Measurements from ENCODE around the gene RABGEF1.
"Not testable (repeated sequence)": the region's sequence is repeated elsewhere in the genome, so short reads cannot be mapped to it uniquely, and the experiment has no call there.

RABGEF1 gene

GRCh38 chr7:66817208-66817795 is 76.8 kb downstream of the RABGEF1 start:
- not testable (repeated sequence) for DNase-seq

DNA sequence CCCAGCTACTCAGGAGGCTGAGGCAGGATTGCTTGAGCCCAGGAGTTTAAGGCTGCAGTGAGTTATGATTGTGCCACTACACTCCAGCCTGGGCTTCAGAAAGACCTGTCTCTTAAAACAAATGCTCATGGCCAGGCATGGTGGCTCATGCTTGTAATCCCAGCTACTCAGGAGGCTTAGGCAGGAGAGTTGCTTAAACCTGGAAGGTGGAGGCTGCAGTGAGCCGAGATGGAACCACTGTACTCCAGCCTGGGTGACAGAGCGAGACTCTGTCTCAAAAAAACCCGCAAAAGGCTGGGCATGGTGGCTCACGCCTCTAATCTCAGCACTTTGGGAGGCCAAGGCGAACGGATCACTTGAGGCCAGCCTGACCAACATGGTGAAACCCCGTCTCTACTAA is 77.4 kb downstream of the RABGEF1 start:
- DNase-seq = not testable (repeated sequence)

- DNase-seq = no peak
These were observed 83.5 kb downstream of the RABGEF1 start for GRCh38 chr7:66824041-66824440.

DNA sequence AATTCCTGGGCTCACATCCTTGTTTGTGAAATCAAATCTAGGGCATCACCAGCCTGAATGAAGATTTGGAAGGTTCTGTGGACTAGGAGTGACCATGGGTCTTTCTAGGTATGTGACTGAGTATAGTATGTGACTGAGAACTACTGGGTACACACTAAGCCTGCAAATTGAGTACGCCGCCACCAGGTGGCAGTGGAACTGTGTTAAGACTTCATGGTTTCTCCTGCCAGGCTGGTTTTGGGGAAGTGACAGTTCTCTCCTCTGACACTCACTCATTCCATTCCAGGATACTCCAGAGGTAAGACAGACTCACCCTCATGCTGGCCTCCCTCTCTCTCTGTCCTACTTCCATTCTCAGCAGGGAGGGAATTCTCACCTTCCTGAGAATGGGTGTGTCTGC is 85.0 kb downstream of the RABGEF1 start:
- DNase-seq = not testable (repeated sequence)

DNA sequence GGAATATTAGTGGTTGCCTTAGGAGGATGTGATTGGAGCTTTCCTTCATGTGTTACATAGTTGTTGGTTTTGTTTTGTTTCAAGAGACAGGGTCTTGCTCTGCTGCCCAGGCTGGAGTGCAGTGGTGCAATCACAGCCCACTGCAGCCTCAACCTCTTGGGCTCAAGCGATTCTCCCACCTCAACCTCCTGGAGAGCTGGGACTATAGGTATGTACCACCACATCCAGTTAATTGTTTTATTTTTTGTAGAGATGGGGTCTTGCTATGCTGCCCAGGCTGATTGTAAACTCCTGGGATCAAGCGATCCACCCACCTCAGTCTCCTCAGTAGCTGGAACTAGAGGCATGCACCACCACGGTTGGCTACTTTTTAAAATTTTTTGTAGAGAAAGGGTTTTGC is 86.1 kb downstream of the RABGEF1 start:
- DNase-seq = no peak

DNA sequence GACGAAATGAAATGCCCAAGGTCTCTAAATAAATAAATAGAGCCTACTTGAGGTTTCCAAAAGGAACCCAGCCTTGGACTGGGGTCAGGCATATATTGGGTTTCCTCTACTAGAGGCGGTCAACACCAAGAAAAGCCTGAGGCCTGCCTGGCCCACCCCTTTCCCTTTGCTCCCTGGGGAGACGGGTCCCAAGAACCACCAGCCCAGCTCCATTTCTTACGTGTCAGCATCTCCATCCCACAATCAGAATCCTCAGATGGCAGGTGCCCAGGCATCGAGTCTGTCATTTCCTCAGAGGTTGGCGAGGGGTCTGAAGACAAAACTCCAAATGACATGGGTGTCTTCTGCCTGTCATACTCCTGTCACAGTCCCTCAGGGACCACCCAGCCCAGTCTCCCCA is 90.4 kb downstream of the RABGEF1 start:
- DNase-seq = not testable (repeated sequence)

DNA sequence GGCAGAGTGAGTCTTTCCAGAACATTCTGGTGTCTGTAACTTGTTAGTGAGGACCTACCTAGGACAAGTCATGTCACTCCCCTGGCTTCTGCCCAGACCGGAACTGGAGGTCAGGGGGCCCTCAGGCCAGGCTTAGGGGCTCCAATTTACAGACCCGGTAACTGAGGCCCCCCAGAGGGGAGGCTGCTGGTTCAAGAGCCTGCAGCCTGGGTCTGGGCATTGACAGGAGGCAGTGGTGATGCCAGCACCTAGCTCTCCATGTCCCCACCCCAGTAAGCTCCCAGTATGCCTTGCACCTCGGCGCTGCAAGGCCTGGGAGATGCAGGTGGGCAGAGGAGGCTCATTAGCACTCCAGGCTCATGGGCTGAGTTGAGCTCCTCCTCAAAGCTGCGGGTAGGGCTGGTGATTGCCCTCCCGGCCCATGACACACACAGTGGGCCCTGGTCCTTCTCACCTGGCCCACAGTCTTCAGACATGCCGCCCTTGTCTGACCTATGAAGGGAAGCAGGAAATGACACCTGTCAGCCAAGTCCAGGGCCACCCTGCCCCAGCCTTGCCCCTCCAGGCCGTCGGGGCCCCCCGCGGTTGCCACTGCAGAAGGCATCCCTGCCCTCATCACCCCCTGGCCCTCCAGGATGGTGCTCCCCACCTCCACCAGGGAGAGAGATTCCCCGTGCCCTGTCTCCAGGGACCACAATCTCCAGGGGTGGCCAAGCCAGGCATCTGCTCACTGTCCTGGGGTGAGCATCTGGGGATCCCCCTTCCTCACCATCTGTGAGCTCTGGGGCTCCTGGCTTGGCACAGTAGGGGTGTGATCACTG is 92.2 kb downstream of the RABGEF1 start:
- DNase-seq = no peak

DNA sequence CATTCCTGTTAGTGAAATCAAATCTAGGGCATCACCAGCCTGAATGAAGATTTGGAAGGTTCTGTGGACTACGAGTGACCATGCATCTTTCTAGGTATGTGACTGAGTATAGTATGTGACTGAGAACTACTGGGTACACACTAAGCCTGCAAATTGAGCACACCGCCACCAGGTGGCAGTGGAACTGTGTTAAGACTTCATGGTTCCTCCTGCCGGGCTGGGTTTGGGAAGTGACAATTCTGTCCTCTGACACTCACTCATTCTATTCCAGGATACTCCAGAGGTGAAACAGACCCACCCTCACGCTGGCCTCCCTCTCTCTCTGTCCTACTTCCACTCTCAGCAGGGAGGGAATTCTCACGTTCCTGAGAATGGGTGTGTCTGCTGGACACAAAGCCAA is 96.5 kb downstream of the RABGEF1 start:
- no peak for DNase-seq

DNA sequence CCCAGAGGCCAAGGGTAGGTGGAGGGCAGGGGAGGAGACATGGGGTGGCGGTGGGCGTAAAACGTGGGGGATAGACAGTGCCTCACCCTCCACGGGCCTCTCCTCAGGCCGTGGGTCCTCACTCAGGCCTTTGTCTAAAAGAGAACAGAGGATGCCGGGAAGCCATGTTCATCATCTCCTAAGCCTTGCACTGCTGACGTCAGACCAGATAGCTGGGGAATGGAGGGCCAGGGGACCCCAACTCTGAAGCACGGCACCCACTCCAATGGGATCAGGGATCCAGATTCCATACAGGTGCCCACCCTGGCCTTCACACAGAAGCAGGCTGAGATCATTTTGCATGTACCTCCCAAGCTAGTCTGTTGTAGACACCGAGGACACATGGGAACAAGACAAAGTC is 97.1 kb downstream of the RABGEF1 start:
- no peak for DNase-seq

DNA sequence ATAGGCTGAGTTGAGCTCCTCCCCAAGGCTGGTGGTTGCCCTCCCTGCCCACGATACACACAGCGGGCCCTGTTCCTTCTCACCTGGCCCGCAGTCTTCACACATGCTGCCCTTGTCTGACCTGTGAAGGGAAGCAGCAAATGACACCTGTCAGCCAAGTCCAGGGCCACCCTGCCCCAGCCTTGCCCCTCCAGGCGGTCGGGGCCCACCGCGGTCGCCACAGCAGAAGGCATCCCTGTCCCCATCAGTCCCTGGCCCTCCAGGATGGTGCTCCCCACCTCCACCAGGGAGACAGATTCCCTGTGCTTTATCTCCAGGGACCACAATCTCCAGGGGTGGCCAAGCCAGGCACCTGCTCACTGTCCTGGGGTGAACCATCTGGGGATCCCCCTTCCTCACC is 99.3 kb downstream of the RABGEF1 start:
- DNase-seq = no peak

DNA sequence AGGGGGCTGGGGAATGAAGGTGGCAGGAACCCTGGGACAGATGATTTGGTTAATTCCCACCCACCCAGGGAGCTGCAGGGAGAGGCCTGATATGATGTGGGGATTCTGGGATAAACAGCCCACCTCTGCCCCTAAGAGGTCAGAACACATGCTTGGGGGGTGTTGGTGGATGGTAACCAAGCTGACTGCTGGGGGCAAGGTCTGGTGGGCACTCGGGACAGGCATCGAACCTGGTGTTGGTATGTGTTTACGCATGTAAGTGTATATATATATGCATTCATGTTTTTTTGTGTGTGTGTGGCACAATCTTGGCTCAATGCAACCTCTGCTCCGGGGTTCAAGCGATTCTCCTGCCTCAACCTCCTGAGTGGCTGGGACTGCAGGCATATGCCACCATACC is 99.8 kb downstream of the RABGEF1 start:
- DNase-seq = no peak

- DNase-seq = no peak
These were observed 101.4 kb downstream of the RABGEF1 start for GRCh38 chr7:66841898-66842297.

GRCh38 chr7:66843492-66843891 is 103.0 kb downstream of the RABGEF1 start:
- DNase-seq = not testable (repeated sequence)

DNA sequence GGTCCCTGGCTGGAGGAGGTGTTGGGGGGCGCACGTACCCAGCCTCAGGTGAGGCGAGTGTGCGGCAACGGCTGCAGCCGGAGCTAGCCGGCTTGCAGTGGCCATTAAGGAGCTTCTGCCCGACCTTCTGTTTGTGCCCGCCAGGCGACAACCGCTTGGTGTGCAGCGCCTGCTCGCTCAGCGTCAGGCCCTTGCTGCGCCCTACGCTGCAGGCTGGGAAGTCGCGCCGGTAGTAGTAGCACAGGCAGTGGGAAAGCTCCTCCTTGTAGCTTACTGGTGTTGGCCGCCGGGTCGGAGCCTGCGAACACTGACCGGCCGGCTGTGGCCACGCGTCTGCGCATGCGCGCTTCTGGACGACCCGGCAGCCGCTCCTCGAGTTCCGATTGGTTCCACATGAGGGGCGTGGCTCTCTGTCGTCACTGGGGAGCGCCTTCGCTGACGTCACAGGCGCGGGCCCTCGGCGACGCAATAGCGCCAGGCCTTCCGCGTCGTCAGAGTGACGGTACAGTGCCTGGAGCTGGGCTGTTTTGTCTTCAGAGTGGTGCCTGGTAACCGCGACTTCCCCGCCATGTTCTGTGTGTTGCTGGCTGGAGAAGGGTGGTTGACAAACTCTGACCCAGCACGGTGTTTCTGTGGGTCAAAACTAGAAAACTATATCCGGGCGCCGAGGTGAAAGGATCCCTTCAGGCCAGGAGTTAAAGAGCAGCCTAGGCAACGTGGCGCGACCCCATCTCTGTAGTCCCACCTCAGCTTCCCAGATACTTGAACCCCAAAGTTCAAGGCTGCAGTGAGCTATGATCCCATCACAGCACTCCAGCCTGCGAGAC is 104.2 kb downstream of the RABGEF1 start:
- DNase-seq = peak; percentile 93

- DNase-seq = no peak
These were observed 105.0 kb downstream of the RABGEF1 start for GRCh38 chr7:66845379-66846095.

GRCh38 chr7:66846096-66846445 is 105.5 kb downstream of the RABGEF1 start:
- DNase-seq = not testable (repeated sequence)

GRCh38 chr7:66847523-66847855 is 107.0 kb downstream of the RABGEF1 start:
- DNase-seq = not testable (repeated sequence)

DNA sequence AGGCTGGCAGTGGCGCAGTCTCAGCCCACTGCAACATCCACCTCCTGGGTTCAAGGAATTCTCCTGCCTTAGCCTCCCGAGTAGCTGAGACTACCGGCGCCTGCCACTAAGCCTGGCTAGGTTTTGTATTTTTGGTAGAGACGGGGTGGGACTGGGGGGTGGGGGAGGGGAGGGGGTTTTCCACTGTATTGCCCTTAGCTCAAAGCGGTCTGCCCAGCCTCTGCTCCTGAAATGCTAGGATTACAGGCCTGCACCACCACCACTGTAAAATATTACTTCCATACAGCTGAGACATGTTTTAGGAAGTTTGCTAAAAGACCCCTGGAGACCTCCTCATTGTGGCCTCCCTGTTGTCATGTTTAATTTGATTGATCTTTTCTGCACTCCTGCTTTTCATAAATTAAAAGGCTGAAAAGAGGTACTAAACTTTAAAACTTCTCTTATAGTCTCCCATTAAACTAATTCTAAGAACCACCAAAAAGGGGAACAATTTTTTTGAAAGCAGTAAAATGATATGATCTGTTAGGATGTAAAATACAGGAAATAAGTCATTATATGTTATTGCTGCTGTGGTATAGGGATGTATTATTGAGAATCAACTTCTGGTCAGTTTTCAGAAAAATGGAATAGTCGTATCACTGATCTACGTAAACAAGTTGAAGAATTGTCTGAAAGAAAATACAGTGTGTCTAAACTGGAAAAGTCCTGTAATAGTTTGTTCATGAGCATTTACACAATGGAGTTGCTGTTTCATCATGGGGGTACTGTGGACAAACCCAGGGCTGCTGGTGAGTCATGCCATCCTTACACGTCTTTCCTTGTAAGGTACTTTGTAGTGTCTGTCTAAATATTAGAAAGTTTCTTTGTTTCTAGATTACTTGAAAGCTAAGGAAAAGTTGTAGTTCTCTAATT is 107.6 kb downstream of the RABGEF1 start:
- DNase-seq = no peak

GRCh38 chr7:66859339-66859738 is 118.8 kb downstream of the RABGEF1 start:
- no peak for DNase-seq

- no peak for DNase-seq
These were observed 119.5 kb downstream of the RABGEF1 start for GRCh38 chr7:66859794-66860645.

- DNase-seq = no peak
These were observed 120.2 kb downstream of the RABGEF1 start for GRCh38 chr7:66860767-66861166.
